SK-N-SH treated with all-trans-retinoic acid at 6 μM for 48 hours (cell line): ENCODE results near the gene HOXC9.

Source experiments
- ATAC-seq: fragments of 200-7000 bp; cut with Tn5 transposase; 3 replicates; pipeline ENCODE4 v1.9.1; 2020; ENCODE audit warnings: mild to moderate bottlenecking, moderate library complexity
- ARNTL ChIP-seq: fragments of 450-650 bp; formaldehyde crosslinking; IDR thresholded peaks from 2 replicates; pipeline ENCODE4 v1.5.0; 2020; ENCODE audit warnings: low read depth, mild to moderate bottlenecking, moderate library complexity, borderline replicate concordance
- BACH2 ChIP-seq: fragments of 250-450 bp; sonication (Bioruptor Pico); IDR thresholded peaks from 2 replicates; pipeline ENCODE4 v1.9.0; 2021; ENCODE audit warnings: mild to moderate bottlenecking, borderline replicate concordance
- CREB5 ChIP-seq: fragments of 250-450 bp; sonication (Bioruptor Pico); IDR thresholded peaks from 2 replicates; pipeline ENCODE4 v1.5.1; 2020; ENCODE audit warnings: low read depth, mild to moderate bottlenecking, moderate library complexity
- CSDC2 ChIP-seq: fragments of 250-450 bp; sonication (Bioruptor Pico); IDR thresholded peaks from 2 replicates; pipeline ENCODE4 v1.5.0; 2020; ENCODE audit warnings: mild to moderate bottlenecking, moderate library complexity
- CSRNP3 ChIP-seq: fragments of 250-450 bp; sonication (Bioruptor Pico); IDR thresholded peaks from 2 replicates; pipeline ENCODE4 v1.5.1; 2021; ENCODE audit warnings: mild to moderate bottlenecking, moderate library complexity
- ESRRG ChIP-seq: fragments of 250-450 bp; sonication (Bioruptor Pico); IDR thresholded peaks from 2 replicates; pipeline ENCODE4 v1.6.1; 2021; ENCODE audit warnings: mild to moderate bottlenecking
- GLIS3 ChIP-seq: fragments of 250-450 bp; sonication (Bioruptor Pico); IDR thresholded peaks from 2 replicates; pipeline ENCODE4 v1.5.0; 2020; ENCODE audit warnings: mild to moderate bottlenecking, moderate library complexity
- ISL1 ChIP-seq: fragments of 250-450 bp; sonication (Bioruptor Pico); IDR thresholded peaks from 2 replicates; pipeline ENCODE4 v2.1.2; 2022; ENCODE audit warnings: mild to moderate bottlenecking, moderate library complexity
- OSR1 ChIP-seq: fragments of 250-450 bp; sonication (Bioruptor Pico); IDR thresholded peaks from 2 replicates; pipeline ENCODE4 v1.8.0; 2022; ENCODE audit warnings: moderate library complexity, mild to moderate bottlenecking, inconsistent platforms
- PATZ1 ChIP-seq: fragments of 250-450 bp; sonication (Bioruptor Pico); IDR thresholded peaks from 2 replicates; pipeline ENCODE4 v1.8.0; 2020; ENCODE audit warnings: mild to moderate bottlenecking, moderate library complexity, borderline replicate concordance
- POU6F1 ChIP-seq: fragments of 250-450 bp; sonication (Bioruptor Pico); IDR thresholded peaks from 2 replicates; pipeline ENCODE4 v1.8.0; 2021; ENCODE audit warnings: low read depth, mild to moderate bottlenecking, moderate library complexity, borderline replicate concordance
- PPARA ChIP-seq: fragments of 250-450 bp; sonication (Bioruptor Pico); IDR thresholded peaks from 2 replicates; pipeline ENCODE4 v1.5.0; 2020; ENCODE audit warnings: mild to moderate bottlenecking, borderline replicate concordance
- RARB ChIP-seq: fragments of 250-450 bp; sonication (Bioruptor Pico); IDR thresholded peaks from 2 replicates; pipeline ENCODE4 v1.8.0; 2021; ENCODE audit warnings: mild to moderate bottlenecking, moderate library complexity
- TSHZ2 ChIP-seq: fragments of 250-450 bp; sonication (Bioruptor Pico); IDR thresholded peaks from 2 replicates; pipeline ENCODE4 v1.5.0; 2020; ENCODE audit warnings: mild to moderate bottlenecking, moderate library complexity
- ZC3H10 ChIP-seq: fragments of 250-450 bp; sonication (Bioruptor Pico); IDR thresholded peaks from 2 replicates; pipeline ENCODE4 v1.5.1; 2021; ENCODE audit warnings: mild to moderate bottlenecking, moderate library complexity
- ZFP3 ChIP-seq: fragments of 250-450 bp; sonication (Bioruptor Pico); IDR thresholded peaks from 2 replicates; pipeline ENCODE4 v1.5.0; 2020; ENCODE audit warnings: mild to moderate bottlenecking, moderate library complexity
- ZFP30 ChIP-seq: fragments of 450-650 bp; formaldehyde crosslinking; IDR thresholded peaks from 2 replicates; pipeline ENCODE4 v1.5.0; 2022; ENCODE audit warnings: mild to moderate bottlenecking, moderate library complexity
- ZNF70 ChIP-seq: fragments of 450-650 bp; formaldehyde crosslinking; IDR thresholded peaks from 2 replicates; pipeline ENCODE4 v1.5.0; 2020; ENCODE audit warnings: mild to moderate bottlenecking, moderate library complexity
- ZNF8 ChIP-seq: fragments of 450-650 bp; formaldehyde crosslinking; IDR thresholded peaks from 2 replicates; pipeline ENCODE4 v1.5.0; 2020; ENCODE audit warnings: mild to moderate bottlenecking, moderate library complexity

The HOXC9 gene

GRCh38 chr12:54032086-54032619 lies 32.2 kb downstream of the HOXC9 start:
- TF ChIP-seq PPARA (CRISPR knock-in tag) (no peak), ZFP3 (CRISPR knock-in tag) (no peak), ZC3H10 (CRISPR knock-in tag) (no peak), PATZ1 (CRISPR knock-in tag) (no peak), CSRNP3 (CRISPR knock-in tag) (no peak), RARB (CRISPR knock-in tag) (no peak), ARNTL (no peak), ZFP30 (CRISPR knock-in tag) (no peak), POU6F1 (no peak), ZNF8 (CRISPR knock-in tag) (no peak), OSR1 (CRISPR knock-in tag) (no peak), ZNF70 (CRISPR knock-in tag) (no peak), CREB5 (CRISPR knock-in tag) (no peak), TSHZ2 (CRISPR knock-in tag) (no peak), GLIS3 (no peak), ESRRG (CRISPR knock-in tag) (no peak), ISL1 (no peak), BACH2 (CRISPR knock-in tag) (no peak), CSDC2 (CRISPR knock-in tag) (no peak)
- ATAC-seq = no peak

- peak; percentile 40 for ATAC-seq
- TF ChIP-seq TSHZ2 (CRISPR knock-in tag) (0 out of 2 replicates have a peak, but pooled peaks have one; percentile 45), CREB5 (CRISPR knock-in tag) (no peak)
- TF ChIP-seq, all 23 proteins: peak for 1
Observed at GRCh38 chr12:54032627-54033100, 32.7 kb downstream of the HOXC9 start, which contains the start of gene HOXC5. TSS of gene HOXC5 (plus strand) at chr12:54033050. CDS start at chr12:54033123, 73 bp downstream.
